SK-N-SH (cell line): Measurements from ENCODE around the gene ADAMTS2.

Source experiments
- EP300 ChIP-seq, 2 experiments: IDR thresholded peaks; 2 replicates each; pipeline versions ENCODE4 v1.4.0 to v1.6.1; 2012; ENCODE audit warnings: borderline replicate concordance in 1 of 2, low read depth in 1 of 2, low read length in 1 of 2
- GABPA ChIP-seq: IDR thresholded peaks from 2 replicates; pipeline ENCODE4 v1.4.0; 2012; ENCODE audit warnings: low read depth, mild to moderate bottlenecking
- GATA2 ChIP-seq: sonication (generic); formaldehyde crosslinking; IDR thresholded peaks from 2 replicates; pipeline ENCODE4 v1.5.0; 2020; ENCODE audit warnings: mild to moderate bottlenecking, missing genetic modification reagents
- MXI1 ChIP-seq: IDR thresholded peaks from 2 replicates; pipeline ENCODE4 v1.6.1; 2012; ENCODE audit warnings: mild to moderate bottlenecking, low read depth, low read length, improper control_type of control experiment
- POLR2AphosphoS5 ChIP-seq: IDR thresholded peaks from 2 replicates; pipeline ENCODE4 v1.6.1; 2012; ENCODE audit warnings: low read depth, low read length
- RFX5 ChIP-seq: IDR thresholded peaks from 2 replicates; pipeline ENCODE4 v1.6.1; 2012; ENCODE audit warnings: mild to moderate bottlenecking, improper control_type of control experiment, low read length
- SIN3A ChIP-seq: IDR thresholded peaks from 2 replicates; pipeline ENCODE4 v1.6.1; 2012; ENCODE audit warnings: low read depth, mild to moderate bottlenecking, low read length, moderate library complexity, borderline replicate concordance
- TAF1 ChIP-seq: IDR thresholded peaks from 2 replicates; pipeline ENCODE4 v1.6.1; 2012; ENCODE audit warnings: low read depth, mild to moderate bottlenecking, low read length, moderate library complexity, borderline replicate concordance
- TEAD4 ChIP-seq: IDR thresholded peaks from 2 replicates; pipeline ENCODE4 v1.4.0; 2012; ENCODE audit warnings: mild to moderate bottlenecking, borderline replicate concordance; ENCODE audit not compliant: insufficient read depth
- TF ChIP-seq, protein P1 (sequence below): fragments of 200-600 bp; sonication (generic); IDR thresholded peaks from 2 replicates; pipeline ENCODE4 v1.6.1; 2017; ENCODE audit warnings: antibody characterized with exemption, mild to moderate bottlenecking, moderate library complexity
- TF ChIP-seq, protein P2 (sequence below): fragments of 150-350 bp; IDR thresholded peaks from 2 replicates; pipeline ENCODE4 v1.6.1; 2016; ENCODE audit warnings: mild to moderate bottlenecking, low read depth, low read length
- TF ChIP-seq, protein P3 (sequence below): fragments of 150-350 bp; IDR thresholded peaks from 2 replicates; pipeline ENCODE4 v1.6.1; 2017; ENCODE audit warnings: antibody characterized with exemption, low read length, low read depth, borderline replicate concordance
- TF ChIP-seq, protein P4 (sequence below): IDR thresholded peaks from 2 replicates; pipeline ENCODE4 v1.6.1; 2012; ENCODE audit warnings: mild to moderate bottlenecking, low read depth, low read length, moderate library complexity

DNA sequence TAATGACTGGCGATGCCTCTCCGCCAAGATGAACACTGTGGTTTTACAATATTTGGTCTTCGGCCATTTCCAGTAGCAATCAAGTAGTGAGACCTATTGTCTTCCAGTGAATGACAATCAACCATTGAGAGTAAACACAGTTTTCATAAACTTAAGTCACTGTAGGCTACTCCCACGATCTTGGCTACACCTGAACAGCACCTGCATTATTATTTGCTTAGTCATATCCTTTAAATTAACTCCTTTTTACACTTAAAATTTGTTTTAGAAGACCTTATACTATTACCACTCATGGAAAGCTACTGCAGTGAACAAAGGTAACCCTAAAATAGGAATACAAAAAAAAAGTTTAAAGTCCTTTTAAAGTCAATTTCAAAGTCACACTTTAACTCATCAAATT is 226.9 kb downstream of the ADAMTS2 start:
- TF ChIP-seq, protein P1, sequence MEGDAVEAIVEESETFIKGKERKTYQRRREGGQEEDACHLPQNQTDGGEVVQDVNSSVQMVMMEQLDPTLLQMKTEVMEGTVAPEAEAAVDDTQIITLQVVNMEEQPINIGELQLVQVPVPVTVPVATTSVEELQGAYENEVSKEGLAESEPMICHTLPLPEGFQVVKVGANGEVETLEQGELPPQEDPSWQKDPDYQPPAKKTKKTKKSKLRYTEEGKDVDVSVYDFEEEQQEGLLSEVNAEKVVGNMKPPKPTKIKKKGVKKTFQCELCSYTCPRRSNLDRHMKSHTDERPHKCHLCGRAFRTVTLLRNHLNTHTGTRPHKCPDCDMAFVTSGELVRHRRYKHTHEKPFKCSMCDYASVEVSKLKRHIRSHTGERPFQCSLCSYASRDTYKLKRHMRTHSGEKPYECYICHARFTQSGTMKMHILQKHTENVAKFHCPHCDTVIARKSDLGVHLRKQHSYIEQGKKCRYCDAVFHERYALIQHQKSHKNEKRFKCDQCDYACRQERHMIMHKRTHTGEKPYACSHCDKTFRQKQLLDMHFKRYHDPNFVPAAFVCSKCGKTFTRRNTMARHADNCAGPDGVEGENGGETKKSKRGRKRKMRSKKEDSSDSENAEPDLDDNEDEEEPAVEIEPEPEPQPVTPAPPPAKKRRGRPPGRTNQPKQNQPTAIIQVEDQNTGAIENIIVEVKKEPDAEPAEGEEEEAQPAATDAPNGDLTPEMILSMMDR = no peak
- TF ChIP-seq TEAD4 (no peak), TAF1 (no peak), EP300 (IDR thresholded peaks at IDR 0.05; ENCODE audit: borderline replicate concordance in 1 of 2, low read depth in 1 of 2, low read length in 1 of 2) (no peak), SIN3A (no peak), POLR2AphosphoS5 (no peak), RFX5 (no peak), GABPA (no peak), MXI1 (no peak), GATA2 (CRISPR knock-in tag) (no peak)
- TF ChIP-seq, protein P2, sequence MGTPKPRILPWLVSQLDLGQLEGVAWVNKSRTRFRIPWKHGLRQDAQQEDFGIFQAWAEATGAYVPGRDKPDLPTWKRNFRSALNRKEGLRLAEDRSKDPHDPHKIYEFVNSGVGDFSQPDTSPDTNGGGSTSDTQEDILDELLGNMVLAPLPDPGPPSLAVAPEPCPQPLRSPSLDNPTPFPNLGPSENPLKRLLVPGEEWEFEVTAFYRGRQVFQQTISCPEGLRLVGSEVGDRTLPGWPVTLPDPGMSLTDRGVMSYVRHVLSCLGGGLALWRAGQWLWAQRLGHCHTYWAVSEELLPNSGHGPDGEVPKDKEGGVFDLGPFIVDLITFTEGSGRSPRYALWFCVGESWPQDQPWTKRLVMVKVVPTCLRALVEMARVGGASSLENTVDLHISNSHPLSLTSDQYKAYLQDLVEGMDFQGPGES = no peak
- TF ChIP-seq, protein P3, sequence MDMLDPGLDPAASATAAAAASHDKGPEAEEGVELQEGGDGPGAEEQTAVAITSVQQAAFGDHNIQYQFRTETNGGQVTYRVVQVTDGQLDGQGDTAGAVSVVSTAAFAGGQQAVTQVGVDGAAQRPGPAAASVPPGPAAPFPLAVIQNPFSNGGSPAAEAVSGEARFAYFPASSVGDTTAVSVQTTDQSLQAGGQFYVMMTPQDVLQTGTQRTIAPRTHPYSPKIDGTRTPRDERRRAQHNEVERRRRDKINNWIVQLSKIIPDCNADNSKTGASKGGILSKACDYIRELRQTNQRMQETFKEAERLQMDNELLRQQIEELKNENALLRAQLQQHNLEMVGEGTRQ = no peak
- TF ChIP-seq, protein P4, sequence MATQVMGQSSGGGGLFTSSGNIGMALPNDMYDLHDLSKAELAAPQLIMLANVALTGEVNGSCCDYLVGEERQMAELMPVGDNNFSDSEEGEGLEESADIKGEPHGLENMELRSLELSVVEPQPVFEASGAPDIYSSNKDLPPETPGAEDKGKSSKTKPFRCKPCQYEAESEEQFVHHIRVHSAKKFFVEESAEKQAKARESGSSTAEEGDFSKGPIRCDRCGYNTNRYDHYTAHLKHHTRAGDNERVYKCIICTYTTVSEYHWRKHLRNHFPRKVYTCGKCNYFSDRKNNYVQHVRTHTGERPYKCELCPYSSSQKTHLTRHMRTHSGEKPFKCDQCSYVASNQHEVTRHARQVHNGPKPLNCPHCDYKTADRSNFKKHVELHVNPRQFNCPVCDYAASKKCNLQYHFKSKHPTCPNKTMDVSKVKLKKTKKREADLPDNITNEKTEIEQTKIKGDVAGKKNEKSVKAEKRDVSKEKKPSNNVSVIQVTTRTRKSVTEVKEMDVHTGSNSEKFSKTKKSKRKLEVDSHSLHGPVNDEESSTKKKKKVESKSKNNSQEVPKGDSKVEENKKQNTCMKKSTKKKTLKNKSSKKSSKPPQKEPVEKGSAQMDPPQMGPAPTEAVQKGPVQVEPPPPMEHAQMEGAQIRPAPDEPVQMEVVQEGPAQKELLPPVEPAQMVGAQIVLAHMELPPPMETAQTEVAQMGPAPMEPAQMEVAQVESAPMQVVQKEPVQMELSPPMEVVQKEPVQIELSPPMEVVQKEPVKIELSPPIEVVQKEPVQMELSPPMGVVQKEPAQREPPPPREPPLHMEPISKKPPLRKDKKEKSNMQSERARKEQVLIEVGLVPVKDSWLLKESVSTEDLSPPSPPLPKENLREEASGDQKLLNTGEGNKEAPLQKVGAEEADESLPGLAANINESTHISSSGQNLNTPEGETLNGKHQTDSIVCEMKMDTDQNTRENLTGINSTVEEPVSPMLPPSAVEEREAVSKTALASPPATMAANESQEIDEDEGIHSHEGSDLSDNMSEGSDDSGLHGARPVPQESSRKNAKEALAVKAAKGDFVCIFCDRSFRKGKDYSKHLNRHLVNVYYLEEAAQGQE = no peak
